HG03139 (cell line): ENCODE measurements around the gene FUT3.
"Not testable (repeated sequence)": the region's sequence is repeated elsewhere in the genome, so short reads cannot be mapped to it uniquely, and the experiment has no call there.

Experiments
- ATAC-seq: cut with Tn5 transposase; IDR thresholded peaks from one replicate; pipeline ENCODE4 v1.9.1; 2021; ENCODE audit not compliant: unreplicated experiment

Gene FUT3

GRCh38 chr19:5882421-5882968, 31.2 kb upstream of the FUT3 start:
- no peak for ATAC-seq

GRCh38 chr19:5881543-5882299, 30.5 kb upstream of the FUT3 start:
- ATAC-seq: no peak

GRCh38 chr19:5880604-5881078, 29.4 kb upstream of the FUT3 start:
- ATAC-seq: no peak

- ATAC-seq: no peak
These were observed 28.9 kb upstream of the FUT3 start for GRCh38 chr19:5880196-5880595.

- no peak for ATAC-seq
These were observed 26.6 kb upstream of the FUT3 start for GRCh38 chr19:5877882-5878281.

GRCh38 chr19:5877427-5877826, 26.2 kb upstream of the FUT3 start:
- no peak for ATAC-seq

- not testable (repeated sequence) for ATAC-seq
These were observed 23.2 kb upstream of the FUT3 start for GRCh38 chr19:5874496-5874895.

- ATAC-seq: no peak
These were observed 22.5 kb upstream of the FUT3 start for GRCh38 chr19:5873617-5874199.

GRCh38 chr19:5870986-5871394, 19.7 kb upstream of the FUT3 start:
- no peak for ATAC-seq

GRCh38 chr19:5867201-5868136, 16.2 kb upstream of the FUT3 start:
- ATAC-seq: no peak

GRCh38 chr19:5865772-5866171, 14.5 kb upstream of the FUT3 start:
- no peak for ATAC-seq

GRCh38 chr19:5864725-5865486, 13.7 kb upstream of the FUT3 start:
- ATAC-seq: no peak

- ATAC-seq: no peak
These were observed 12.9 kb upstream of the FUT3 start for GRCh38 chr19:5864013-5864720.

GRCh38 chr19:5863030-5863665, 11.9 kb upstream of the FUT3 start:
- no peak for ATAC-seq

- ATAC-seq: no peak
These were observed 6.2 kb upstream of the FUT3 start for GRCh38 chr19:5857203-5858081.

- ATAC-seq: not testable (repeated sequence)
These were observed 3.9 kb upstream of the FUT3 start for GRCh38 chr19:5855151-5855550.

- not testable (repeated sequence) for ATAC-seq
These were observed 2.9 kb upstream of the FUT3 start for GRCh38 chr19:5854121-5854520.

GRCh38 chr19:5850743-5851293, 431 bp downstream of the FUT3 start:
- no peak for ATAC-seq
